Progenitor cell of endocrine pancreas (in vitro differentiated cells): ENCODE data around the gene HCFC1R1. TPM values are rescaled to one million over a fixed set of nuclear protein-coding genes. Genes with fewer than 3 reads are reported as not detected.

Source experiments
- total RNA-seq: library from RNA; stranded (reverse); gene quantifications from 2 replicates; pipeline ENCODE4 v1.2.1, GENCODE V29; 2021

The HCFC1R1 gene
- total RNA-seq, 1 donor from 2014 or later: 22.4 TPM

Other genes starting within 250 kb of the HCFC1R1 start
- gene ELOB, start 246.7 kb downstream of the HCFC1R1 start, total RNA-seq: 201 and 207 TPM in 2 replicates
- 0.27 and 0.31 TPM in 2 replicates for gene PRSS33, start 236.4 kb downstream of the HCFC1R1 start, total RNA-seq
- gene PRSS41, start 225.5 kb downstream of the HCFC1R1 start, total RNA-seq: not detected in 2 replicates
- gene PRSS21, start 206.7 kb downstream of the HCFC1R1 start, total RNA-seq: not detected in 2 replicates
- gene ZG16B, start 193.6 kb downstream of the HCFC1R1 start, total RNA-seq: not detected in 2 replicates
- gene PRSS22, start 165.8 kb downstream of the HCFC1R1 start, total RNA-seq: 23.3 and 25.9 TPM in 2 replicates
- gene FLYWCH2, start 140.7 kb downstream of the HCFC1R1 start, total RNA-seq: 26.3 and 26.9 TPM in 2 replicates
- gene FLYWCH1, start 112.0 kb downstream of the HCFC1R1 start, total RNA-seq: 19.5 and 20.7 TPM in 2 replicates
- 0.31 and 0.47 TPM in 2 replicates for gene KREMEN2, start 59.7 kb downstream of the HCFC1R1 start, total RNA-seq
- 13.0 and 13.1 TPM in 2 replicates for gene PAQR4, start 54.6 kb downstream of the HCFC1R1 start, total RNA-seq
- gene PKMYT1, start 43.5 kb downstream of the HCFC1R1 start, total RNA-seq: 33.7 and 36.5 TPM in 2 replicates
- 2.2 and 2.9 TPM in 2 replicates for gene CLDN9, start 11.0 kb downstream of the HCFC1R1 start, total RNA-seq
- 563 and 578 TPM in 2 replicates for gene CLDN6, start 5.8 kb downstream of the HCFC1R1 start, total RNA-seq
- gene TNFRSF12A, start 3.6 kb downstream of the HCFC1R1 start, total RNA-seq: 44.3 and 57.4 TPM in 2 replicates
- 44.1 and 47.4 TPM in 2 replicates for gene THOC6, start 93 bp upstream of the HCFC1R1 start, total RNA-seq
- gene BICDL2, start 13.0 kb upstream of the HCFC1R1 start, total RNA-seq: 10.4 and 11.7 TPM in 2 replicates
- 0.13 and 0.19 TPM in 2 replicates for gene MMP25, start 22.6 kb upstream of the HCFC1R1 start, total RNA-seq
- gene IL32, start 41.7 kb upstream of the HCFC1R1 start, total RNA-seq: 2.9 and 4.6 TPM in 2 replicates
- gene ZSCAN10, start 75.4 kb upstream of the HCFC1R1 start, total RNA-seq: 0.33 and 0.34 TPM in 2 replicates
- gene ZNF205, start 88.6 kb upstream of the HCFC1R1 start, total RNA-seq: 23.3 and 23.9 TPM in 2 replicates
- gene ZNF213, start 111.1 kb upstream of the HCFC1R1 start, total RNA-seq: 13.1 and 13.4 TPM in 2 replicates
- gene OR1F1, start 164.3 kb upstream of the HCFC1R1 start, total RNA-seq: not detected in 2 replicates
- 11.2 and 11.9 TPM in 2 replicates for gene ZNF200, start 211.2 kb upstream of the HCFC1R1 start, total RNA-seq
- not detected in 2 replicates for gene MEFV, start 232.7 kb upstream of the HCFC1R1 start, total RNA-seq